ENCODE measurements around the gene CFAP210. TPM values are rescaled to one million over a fixed set of nuclear protein-coding genes. Genes with fewer than 3 reads are reported as not detected.
"Not testable (repeated sequence)": the region's sequence is repeated elsewhere in the genome, so short reads cannot be mapped to it uniquely, and the experiment has no call there.

The CFAP210 gene
- total RNA-seq, 1 donor = 0.09 TPM

GRCh38 chr2:169619946-169620345 is 74.3 kb downstream of the CFAP210 start:
- no peak for DNase-seq (ENCODE audit: low read depth)
- H3K4me3 ChIP-seq (ENCODE audit: low read depth, low read length) = no peak overlapping the region
- no peak for TF ChIP-seq CTCF (IDR thresholded peaks at IDR 0.05; ENCODE audit: insufficient read depth, low read length)

GRCh38 chr2:169615982-169616381 is 78.2 kb downstream of the CFAP210 start:
- DNase-seq (ENCODE audit: low read depth); H3K4me3 ChIP-seq (ENCODE audit: low read depth, low read length): not testable (repeated sequence)

- no peak overlapping the region for H3K4me3 ChIP-seq (ENCODE audit: low read depth, low read length)
- no peak for DNase-seq (ENCODE audit: low read depth)
- no peak for TF ChIP-seq CTCF (IDR thresholded peaks at IDR 0.05; ENCODE audit: insufficient read depth, low read length)
Observed at GRCh38 chr2:169613876-169614275, 80.3 kb downstream of the CFAP210 start.

DNA sequence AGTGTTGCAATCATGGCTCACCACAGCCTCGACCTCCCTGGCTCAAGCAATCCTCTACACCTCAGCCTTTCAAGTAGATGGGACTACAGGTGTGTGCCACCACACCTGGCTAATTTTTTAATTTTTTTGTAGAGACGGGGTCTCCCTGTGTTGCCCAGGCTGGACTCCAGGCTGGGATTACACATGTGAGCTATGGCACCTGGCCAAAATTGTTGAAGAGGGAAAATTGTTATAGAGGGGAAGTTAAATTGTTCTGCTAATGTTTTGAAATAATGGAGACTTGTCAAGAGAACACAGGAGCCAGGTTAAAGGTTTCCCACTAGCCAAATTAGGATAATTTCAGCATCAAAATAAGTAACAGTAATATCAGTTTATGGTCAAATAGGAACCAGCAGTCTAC is 84.9 kb downstream of the CFAP210 start:
- no peak for DNase-seq (ENCODE audit: low read depth)
- TF ChIP-seq CTCF (IDR thresholded peaks at IDR 0.05; ENCODE audit: insufficient read depth, low read length) = no peak
- H3K4me3 ChIP-seq (ENCODE audit: low read depth, low read length) = no peak overlapping the region

DNA sequence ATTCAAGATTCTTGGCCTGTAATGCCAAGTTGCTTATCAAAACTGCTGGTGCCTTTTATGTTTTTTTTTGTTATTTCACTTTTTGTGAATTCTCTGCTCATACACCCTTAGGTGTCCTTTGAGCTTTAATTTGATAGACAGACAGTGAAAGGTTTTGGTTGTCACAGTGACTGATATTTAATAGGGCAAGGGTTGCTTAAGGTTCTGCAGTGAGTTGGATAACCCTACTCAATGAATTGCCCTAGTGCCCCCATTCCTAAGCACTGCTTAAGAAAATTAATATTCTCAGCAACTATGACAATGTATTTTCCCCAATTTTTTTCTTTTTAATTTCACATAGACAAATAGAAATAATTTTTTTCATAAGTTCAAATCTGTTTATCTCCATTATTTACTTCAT is 94.6 kb downstream of the CFAP210 start:
- no peak for DNase-seq (ENCODE audit: low read depth)
- TF ChIP-seq CTCF (IDR thresholded peaks at IDR 0.05; ENCODE audit: insufficient read depth, low read length) = no peak
- H3K4me3 ChIP-seq (ENCODE audit: low read depth, low read length) = no peak overlapping the region

DNA sequence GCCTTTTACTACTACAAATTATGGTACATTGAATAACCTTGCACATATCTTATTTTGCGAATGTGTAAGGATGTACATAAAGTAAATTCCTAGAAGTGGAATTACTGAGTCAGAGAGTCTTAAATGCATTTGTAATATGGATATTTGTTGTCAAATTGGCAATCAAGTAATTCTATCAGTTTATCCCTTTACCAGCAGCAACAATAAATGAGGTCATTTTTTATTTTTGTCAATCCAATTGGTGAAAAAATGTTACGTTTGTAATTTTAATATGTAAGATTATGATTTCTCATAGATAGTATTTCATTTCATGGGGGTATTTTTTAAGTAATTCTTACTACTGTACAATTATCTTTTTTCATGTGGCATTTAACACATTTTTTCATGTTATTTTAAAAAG is 95.2 kb downstream of the CFAP210 start:
- no peak for TF ChIP-seq CTCF (IDR thresholded peaks at IDR 0.05; ENCODE audit: insufficient read depth, low read length)
- no peak for DNase-seq (ENCODE audit: low read depth)
- H3K4me3 ChIP-seq (ENCODE audit: low read depth, low read length) = no peak overlapping the region

GRCh38 chr2:169596546-169596945 is 97.7 kb downstream of the CFAP210 start:
- H3K4me3 ChIP-seq (ENCODE audit: low read depth, low read length); DNase-seq (ENCODE audit: low read depth): not testable (repeated sequence)

Small RNA genes lying within 50 kb of the gene (small RNA-seq; reads per million reads assigned to genes)
- not detected for gene RF00432

Other genes starting within 250 kb of the CFAP210 start
- 4.0 and 7.3 TPM in 2 replicates for gene BBS5, start 214.9 kb downstream of the CFAP210 start, total RNA-seq (ENCODE audit: low replicate concordance)
- 1.4 and 2.1 TPM in 2 replicates for gene KLHL41, start 184.7 kb downstream of the CFAP210 start, total RNA-seq (ENCODE audit: low replicate concordance)
- gene FASTKD1, start 120.5 kb downstream of the CFAP210 start, total RNA-seq (ENCODE audit: low replicate concordance) = 17.6 and 24.0 TPM in 2 replicates
- gene PPIG, start 110.1 kb downstream of the CFAP210 start, total RNA-seq (ENCODE audit: low replicate concordance) = 43.5 and 43.7 TPM in 2 replicates
- gene PHOSPHO2, start 64 bp upstream of the CFAP210 start, total RNA-seq (ENCODE audit: low replicate concordance) = 5.2 and 12.0 TPM in 2 replicates
- 0.57 and 2.4 TPM in 2 replicates for gene KLHL23, start 39.4 kb upstream of the CFAP210 start, total RNA-seq (ENCODE audit: low replicate concordance)
- gene SSB, start 104.5 kb upstream of the CFAP210 start, total RNA-seq (ENCODE audit: low replicate concordance) = 98.8 and 141 TPM in 2 replicates
- 44.3 and 76.6 TPM in 2 replicates for gene METTL5, start 130.5 kb upstream of the CFAP210 start, total RNA-seq (ENCODE audit: low replicate concordance)
- gene UBR3, start 133.0 kb upstream of the CFAP210 start, total RNA-seq (ENCODE audit: low replicate concordance) = 29.2 and 45.5 TPM in 2 replicates